Stimulated activated CD4-positive, alpha-beta T cell treated with anti-CD3 and anti-CD28 coated beads, Interleukin-2, amount 100 ng/mL, for 48 hours (primary cell): ENCODE measurements around the gene MRPS22.
"Not testable (repeated sequence)": the region's sequence is repeated elsewhere in the genome, so short reads cannot be mapped to it uniquely, and the experiment has no call there.

Experiments used
- DNase-seq, 2 donors: peaks; one replicate each; pipeline ENCODE4 v3.0.0-alpha.2; 2020

Gene MRPS22

DNA sequence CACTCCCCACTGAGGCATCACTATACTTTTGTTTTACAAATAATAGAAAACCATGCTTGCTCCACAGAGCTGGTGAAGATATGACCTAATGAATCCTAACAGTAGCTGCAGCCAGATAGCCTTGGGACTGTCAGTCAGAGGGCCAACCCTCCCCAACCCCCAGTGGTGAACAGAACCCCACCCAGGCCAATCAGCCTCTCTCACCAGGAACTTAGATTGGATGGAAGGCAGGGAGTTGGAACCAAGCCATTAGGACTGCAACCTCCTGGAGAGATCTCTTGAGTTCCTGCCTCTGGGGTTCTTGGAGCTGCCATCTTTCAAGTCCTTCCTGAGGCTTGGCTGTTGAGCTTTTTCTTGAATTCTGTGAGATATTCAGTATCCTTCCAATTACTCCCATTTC lies 3.0 kb upstream of the MRPS22 start:
- no peak for DNase-seq

DNA sequence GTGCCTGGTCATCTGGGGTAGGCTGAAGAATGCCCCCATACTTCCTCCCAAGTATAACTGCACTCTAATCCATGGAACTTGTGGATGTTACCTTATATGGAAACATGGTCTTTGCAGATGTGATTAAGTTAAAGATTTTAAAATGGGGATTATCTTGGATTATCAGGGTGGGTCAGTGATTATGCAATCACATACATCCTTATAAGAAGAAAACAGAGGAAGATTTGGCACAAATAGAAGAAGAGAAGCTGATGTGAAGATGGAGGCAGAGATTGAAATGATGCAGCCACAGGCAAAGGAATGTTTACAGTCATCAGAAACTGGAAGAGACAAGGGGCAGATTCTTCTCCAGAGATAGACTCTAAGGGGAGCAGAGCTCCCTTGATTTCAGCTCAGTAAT lies 1.8 kb upstream of the MRPS22 start:
- no peak for DNase-seq

DNA sequence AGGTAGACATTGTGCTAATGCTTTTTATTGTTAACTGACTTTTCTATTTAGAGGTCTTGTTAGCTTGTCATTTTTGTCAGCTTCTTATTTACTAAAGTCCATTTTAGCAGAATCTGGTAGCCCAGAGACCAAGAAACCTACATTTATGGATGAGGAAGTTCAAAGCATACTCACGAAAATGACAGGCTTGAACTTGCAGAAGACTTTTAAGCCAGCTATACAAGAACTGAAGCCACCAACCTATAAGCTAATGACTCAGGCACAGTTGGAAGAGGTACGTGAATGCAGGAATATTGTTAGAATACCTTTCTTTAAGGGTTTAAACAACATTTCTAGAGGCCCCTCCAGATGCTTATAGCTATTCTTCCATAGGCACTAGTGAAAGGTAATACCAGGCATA lies 3.0 kb downstream of the MRPS22 start:
- no peak for DNase-seq

DNA sequence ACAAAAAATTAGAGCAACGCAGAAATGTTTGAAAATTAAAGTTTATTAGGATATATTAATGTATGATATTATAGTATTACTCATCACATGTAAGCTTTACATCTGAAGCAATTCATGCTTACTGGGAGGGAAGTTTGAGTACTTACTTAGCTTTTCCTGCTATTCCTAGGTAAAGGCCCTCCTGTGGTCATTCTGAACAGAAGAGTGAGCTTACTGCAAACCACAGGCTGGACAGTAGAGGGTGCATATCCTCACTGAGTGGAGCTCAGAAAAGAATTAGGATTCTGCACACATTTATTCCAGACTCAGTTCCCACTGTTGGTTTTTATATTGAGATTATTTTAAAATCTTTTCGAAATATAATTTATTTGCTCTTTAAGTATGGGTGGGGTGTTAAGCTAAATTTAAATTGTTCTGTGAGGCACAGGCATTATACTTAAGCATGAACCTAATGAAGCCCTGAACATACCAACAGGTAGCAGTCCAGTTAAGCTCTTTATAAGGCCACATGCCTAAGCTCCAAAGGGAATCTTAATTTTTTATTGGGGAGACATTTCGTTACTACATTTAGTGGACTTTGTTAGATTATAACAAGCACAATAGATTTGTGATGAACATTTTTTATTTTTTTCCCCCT lies 10.2 kb downstream of the MRPS22 start:
- no peak for DNase-seq

DNA sequence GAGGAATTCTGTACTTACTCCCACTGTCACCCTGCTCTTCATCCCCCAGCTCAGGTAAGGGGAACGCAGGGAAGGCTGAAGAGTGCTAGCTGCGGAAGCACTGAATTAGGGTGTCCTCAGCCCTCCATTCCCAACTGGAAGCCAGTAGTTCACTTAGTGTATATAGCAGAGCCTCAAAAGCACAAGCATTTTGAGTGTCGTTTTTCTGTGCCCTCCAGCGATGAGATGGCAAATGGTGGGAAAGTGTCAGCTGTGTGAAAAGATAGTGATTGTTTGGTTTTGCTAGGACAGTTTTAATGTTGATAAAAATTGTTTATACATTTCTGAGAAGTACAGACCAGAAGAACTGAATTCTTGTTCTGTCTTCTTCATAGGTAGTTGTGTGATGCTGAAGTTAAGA lies 10.8 kb downstream of the MRPS22 start:
- no peak for DNase-seq

DNA sequence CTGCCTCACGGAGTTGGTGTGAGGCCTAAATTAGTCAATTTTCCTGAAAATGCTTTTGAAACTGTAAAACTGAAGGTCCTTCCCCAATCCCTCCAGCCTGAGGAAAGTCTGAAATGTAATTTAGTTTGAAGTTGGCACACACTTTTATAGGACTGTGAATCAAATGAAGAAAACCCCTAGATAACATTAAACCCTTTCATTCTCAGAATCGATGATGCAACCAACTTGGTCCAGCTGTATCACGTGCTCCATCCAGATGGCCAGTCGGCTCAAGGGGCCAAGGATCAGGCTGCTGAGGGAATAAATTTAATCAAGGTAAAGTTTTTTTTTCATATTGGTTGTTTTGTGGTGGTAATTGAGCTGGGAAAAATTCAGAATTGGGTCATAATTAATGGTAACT lies 11.7 kb downstream of the MRPS22 start:
- no peak for DNase-seq

DNA sequence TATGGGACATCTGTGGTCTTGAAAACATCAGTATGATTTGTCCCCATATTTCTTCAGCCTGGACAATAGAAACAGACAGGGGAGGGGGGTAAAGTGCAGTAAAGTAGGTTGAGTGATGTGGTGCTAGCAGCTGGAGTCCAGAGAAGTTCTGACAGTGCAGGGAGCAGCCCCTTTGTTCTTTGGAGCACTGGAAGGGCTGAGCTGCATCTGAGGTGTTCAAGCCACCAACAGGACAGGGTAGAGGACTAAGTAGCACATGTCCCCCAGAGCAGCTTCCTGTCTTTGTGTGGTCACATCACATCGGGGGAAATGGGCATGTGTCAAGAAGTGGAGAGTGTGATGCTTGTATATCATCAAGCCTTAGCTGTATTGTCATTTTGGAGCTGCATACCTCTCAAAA lies 12.1 kb downstream of the MRPS22 start:
- no peak for DNase-seq

DNA sequence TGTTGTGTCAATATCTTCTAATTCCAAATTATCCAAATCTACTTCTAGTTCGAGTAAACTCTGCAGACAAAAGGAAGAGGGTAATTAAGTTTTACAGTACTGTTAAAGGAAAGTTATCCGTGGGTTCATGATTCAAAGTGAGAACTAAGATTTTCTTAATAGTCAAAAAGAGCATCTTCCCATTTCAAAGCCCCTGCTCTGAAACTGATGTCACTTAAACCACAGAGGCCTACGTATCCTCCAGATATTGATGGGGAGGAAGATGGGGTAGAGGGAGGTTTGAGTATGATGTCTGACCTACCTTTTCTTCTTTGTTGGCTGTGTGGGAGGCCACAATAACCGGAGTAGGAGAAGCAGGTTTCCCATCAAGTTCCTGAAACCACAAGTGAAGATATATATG lies 14.1 kb downstream of the MRPS22 start:
- DNase-seq = no peak

DNA sequence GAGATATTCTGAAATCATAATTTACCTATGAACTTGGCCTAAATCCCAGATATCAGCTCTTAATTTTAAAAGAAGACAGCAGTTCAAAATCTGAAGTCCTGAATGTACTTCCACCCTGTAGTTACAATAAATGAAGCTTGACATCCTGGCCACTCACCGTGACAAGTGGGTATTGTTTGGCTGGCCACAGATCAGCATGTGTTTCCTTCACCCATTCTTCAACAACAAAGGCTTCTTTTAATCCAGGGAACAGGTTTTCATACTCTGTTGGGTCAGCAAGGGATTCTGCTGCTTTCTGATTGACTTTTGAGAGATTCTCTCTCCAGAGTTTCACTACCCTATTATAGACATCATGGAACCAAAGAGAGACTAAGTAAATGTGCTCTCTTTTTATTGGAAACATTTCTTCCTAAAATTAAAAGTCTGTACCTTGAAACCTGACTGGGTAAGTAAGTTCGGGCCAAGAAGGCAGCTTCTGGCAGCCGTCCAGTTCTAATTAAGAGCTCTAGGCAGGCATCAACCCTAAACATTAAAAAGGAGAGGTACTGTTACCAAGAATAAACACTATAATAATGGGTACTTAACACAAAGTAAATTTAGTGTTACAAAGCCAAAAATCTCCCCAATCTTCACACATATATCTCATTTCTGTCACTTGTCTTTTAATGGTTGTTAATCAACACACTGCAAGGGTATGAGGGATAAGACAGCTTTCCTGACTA lies 15.2 kb downstream of the MRPS22 start:
- DNase-seq = no peak

DNA sequence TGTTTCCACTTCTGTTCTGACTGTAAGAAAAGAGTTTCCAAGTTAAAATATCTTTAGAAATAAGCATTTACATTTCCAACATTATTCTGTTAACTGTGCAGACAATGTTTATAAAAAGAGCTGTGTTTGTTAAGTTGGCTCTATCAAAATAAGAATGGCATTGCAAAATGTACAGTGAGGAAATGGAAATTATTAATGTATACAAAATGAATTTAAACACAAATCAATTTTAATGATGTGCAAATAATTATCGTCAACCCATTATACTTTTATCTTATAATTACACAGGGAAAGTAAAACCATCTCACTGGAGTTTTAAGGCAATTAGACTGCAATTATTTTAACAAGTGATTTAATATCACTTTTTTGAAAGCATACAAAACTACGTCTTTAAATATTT lies 17.5 kb downstream of the MRPS22 start:
- DNase-seq = no peak

DNA sequence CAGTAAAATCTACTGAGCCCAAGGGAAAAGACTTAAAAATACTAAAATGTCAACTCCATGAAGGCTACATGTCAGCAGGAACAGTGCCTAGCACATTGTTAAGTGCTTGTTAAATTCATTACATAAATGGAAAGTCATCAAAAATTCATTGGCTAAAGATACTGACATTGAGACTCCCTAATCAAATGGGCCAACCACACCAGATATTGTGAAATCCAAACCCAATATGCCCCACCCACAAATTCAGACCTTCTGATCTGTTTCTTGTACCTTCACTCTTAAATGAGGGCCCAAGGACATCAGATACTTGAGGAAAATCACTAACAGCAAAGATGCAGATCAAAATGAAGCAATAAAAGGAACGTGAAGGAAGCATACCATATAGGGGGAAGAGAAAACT lies 20.7 kb downstream of the MRPS22 start:
- DNase-seq = no peak

DNA sequence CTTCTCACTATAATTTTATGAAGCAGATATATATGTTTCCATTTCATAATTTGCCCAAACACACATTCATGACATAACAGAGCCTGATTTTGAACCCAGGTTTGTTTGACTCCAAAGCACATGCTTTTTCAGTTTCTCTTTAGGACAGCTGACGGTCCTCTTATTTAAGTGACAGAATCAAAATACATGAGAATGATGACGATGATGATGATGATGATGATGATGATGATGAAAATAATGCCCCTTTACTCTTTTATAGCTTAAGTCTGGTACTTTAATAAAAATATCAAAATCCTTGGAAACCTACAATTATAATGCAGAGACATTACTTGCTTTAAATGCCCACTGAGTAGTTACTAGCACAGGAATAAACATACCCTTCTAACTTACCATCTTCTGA lies 30.3 kb downstream of the MRPS22 start:
- DNase-seq = no peak

DNA sequence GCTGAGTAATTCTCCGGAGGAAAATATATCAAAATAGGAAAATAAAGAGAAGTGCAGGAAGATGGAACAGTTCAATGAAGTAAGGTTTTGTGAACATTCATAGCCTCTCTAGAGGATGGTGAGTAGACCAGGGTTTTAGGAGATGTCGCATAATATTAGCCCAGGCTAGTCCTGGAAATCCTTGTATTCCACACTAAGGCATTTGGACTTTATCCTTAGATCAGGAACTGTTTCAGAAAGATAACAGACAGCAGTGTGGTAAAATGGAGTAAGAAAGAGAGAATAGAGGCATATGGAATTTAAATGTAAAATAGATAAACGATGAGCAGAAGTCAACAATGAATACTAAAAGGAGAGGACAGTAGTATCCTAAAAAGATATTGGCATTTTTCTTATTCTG lies 33.6 kb downstream of the MRPS22 start:
- no peak for DNase-seq

DNA sequence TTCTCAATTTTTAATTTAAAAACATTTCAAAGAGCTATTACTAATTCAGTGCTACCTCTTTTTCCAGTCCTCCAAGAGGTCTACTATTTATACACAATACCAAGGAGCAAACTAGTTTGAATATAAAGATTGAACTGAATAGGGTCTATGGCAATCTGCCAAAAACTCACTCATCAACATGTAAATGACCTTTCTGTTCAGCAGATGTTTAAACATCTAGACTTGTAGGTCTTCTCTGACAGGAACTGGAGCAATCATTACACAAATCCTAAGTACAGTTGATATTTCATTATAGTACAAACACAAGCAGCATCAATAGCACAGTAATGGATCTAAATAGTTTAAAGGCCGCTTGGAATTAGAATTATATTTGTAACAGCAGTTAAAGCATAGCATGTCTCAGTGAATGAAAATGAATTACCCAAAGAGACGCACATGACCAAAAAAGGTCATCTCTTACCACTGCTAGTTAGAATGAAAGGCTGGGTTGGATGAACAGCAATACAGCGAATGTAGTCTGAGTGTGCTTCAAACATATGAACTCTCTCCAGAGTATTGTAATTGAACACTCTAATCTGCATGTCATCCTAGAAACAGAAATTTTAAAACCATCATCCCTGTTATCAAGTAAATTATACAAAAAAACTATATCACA lies 34.9 kb downstream of the MRPS22 start:
- no peak for DNase-seq

DNA sequence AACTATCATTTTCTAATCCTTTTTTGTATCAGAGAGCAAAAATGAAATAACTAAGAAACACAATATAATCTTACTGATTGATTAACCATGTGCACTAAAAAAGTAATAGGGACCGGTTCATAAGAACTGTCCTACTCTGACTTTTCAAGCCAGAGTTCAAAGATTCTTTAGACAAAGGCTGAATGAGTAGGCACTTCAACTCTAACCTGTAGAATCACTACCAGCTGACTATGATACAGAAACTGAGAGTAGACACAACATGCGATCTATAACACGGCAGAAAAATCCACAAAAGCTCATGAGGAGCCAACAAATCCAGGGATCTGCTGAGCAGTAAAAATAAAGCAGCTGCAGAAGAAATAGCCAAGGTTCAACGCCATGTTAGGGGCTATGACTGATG lies 36.8 kb downstream of the MRPS22 start:
- no peak for DNase-seq

DNA sequence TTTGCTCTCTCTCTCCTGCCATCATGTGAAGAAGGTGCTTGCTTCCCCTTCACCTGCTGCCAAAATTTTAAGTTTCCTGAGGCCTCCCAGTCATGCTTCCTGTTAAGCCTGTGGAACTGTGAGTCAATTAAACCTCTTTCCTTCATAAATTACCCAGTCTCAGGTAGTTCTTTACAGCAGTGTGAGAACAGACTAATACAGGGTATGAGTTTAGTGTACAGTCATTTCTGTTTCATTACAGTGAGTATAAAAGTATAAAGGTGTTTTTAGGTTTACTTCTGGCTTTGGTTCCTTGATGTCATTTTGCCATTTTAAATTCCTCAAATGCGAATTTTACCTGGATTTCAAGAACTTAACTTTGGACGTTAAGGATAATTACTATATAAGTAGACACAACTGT lies 38.5 kb downstream of the MRPS22 start:
- not testable (repeated sequence) for DNase-seq

DNA sequence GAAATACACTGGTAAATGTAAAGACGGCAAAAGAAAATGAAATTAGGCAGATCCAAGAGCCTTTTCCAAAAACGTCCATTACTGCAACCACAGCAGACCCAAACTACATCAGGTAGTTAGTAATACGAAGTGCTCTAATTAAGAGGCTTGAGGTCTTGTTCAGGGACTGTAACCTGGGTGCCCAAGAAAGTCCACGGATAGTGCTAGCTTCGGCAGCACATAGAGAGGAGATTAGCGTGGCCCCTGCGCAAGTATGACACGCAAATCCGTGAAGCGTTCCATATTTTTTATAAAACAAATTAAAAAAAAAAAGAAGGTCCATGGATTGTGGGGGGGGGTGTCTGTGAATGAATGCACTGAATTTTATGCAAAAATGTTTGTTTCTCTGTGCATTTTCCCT lies 44.3 kb downstream of the MRPS22 start:
- no peak for DNase-seq

DNA sequence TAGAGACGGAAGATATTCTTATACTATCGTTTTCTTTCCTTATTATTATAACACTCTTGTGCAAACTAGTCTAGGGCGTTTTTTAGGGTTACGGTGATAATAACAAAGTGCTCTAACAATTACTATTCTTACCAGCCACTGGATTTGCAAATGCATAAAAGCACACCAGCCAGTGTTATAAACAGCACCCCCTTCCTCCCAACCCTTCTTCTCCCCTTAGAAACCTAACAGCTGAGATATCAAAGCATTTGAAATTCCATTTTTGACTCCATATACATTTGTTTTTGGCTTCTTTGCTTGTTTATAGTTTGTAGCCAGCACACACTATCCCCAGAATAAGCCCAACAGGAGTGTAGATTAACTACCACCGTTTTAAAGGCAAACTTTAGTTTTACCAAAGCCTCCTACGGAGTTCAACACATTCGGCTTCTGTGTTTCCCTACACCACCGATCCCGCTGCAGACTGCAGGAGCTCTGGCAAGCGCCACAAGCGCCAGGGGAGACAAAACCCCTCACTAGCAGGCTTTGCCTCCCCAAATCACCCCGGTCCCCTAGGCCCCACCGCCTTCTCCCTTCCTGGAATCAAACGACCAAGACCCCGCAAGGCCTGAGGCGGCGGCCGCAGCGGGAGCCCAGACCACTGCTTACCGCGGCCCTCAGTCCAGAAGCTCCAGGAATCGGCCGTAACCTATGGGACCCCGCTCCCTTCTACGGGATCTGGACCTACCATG lies 45.2 kb downstream of the MRPS22 start:
- DNase-seq = peak; percentile 11 to 17

DNA sequence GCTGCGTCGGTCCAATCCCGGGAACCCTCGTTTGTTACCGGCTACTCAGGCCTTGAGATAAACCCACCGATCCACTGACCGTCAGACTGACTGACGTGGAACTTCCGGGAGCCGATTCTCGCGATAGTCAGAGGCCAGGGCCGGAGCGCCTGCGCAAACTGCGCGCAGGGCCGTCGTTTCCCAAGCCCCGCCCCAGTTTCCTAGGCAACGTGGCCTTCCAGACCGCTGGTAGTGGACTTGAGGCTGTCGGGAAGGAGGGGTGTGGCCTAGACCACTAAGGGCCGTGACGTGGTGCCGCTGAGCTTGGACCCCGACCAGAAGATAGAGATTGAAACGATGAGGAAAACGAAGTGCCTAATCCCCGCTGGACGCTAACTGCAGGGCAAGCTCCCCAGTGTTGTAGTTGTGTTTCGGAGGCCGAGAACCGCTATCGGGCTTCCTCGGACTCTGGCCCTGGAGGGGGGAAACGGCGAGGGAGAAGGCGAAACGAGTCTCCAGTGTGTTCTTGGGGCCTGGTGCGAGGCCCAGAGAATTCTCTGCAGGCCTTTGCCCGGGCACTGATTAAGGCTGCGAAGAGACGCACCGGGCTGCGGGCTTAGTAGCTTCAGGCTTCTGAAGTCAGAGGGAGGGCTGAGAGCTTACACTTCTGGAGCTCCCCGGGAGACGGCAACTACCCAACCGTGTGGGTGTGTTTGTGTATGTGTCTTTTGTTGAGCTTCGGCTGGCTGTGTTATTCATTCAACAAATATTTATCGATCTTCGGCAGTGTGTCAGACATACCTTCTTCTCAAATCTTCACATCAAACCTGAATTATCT lies 45.9 kb downstream of the MRPS22 start, which contains the start of gene COPB2:
TSS of gene COPB2 (minus strand) at position 96 of the 817 bp plus-strand sequence. CDS start 97 bp downstream, outside the sequence.
- DNase-seq = peak; percentile 97 to 99

DNA sequence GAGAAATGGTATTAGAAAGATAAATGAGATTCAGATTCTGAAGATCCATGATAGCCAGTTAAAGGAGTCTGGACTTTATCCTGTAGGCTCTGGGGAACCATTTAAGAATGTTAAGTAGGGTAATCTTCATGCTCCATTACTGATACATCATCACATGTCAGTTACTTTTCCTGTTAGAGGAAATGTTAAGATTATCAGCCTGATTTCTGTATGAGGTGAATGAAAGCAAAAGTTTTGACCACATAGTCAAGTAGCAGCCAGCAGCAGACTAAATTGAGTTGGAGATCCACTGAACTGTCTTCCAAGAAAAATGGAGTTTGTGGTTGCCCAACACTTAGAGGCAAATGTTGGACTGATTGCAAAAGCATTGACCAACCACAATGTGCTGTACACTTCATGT lies 50.3 kb downstream of the MRPS22 start:
- no peak for DNase-seq

DNA sequence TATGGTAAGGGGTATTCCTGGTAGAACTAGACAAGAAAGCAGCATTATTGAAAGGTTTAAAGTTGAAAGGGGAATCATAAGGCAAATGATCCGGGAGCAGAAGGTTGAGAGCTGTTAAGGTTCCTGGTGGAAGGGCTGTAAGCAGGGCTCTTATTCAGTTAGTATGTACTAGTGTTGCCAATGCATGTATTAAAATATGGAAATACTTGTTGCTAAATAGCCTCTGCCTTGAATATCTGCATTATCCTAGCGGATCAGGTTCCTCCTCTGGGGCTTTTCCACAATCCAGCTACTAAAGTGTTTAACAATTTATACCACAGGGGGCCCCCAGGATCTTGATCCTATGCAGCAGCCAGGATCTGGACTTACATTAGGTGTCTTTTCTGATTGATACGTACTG lies 52.9 kb downstream of the MRPS22 start:
- no peak for DNase-seq

DNA sequence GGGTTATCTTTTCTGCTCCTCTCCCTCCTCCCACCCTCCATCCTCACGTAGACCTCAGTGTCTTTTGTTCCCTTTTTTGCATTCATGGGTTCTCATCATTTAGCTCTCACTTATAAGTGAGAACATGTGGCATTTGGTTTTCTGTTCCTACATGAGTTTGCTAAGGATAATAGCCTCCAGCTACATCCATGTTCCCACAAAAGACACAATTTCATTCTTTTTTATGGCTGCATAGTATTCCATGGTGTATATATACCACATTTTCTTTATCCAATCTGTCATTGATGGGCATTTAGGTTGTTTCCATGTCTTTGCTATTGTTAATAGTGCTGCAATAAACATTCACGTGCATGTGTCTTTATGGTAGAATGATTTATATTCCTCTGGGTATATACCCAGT lies 57.3 kb downstream of the MRPS22 start:
- DNase-seq = not testable (repeated sequence)
